KOPT-K1 (cell line): Measurements from ENCODE around the gene ARHGEF28.

Experiments used
- H3K27ac ChIP-seq: fragments of 200-600 bp; sonication (generic); 2 replicates; pipeline ENCODE4 v1.5.1; 2016; ENCODE audit warnings: antibody characterized with exemption, mild to moderate bottlenecking, low read depth, low read length; ENCODE audit not compliant: poor library complexity, severe bottlenecking
- H3K36me3 ChIP-seq: fragments of 200-600 bp; sonication (generic); 2 replicates; pipeline ENCODE4 v1.5.1; 2017; ENCODE audit warnings: antibody characterized with exemption, mild to moderate bottlenecking, low read length, moderate library complexity; ENCODE audit not compliant: insufficient read depth
- H3K9me3 ChIP-seq: fragments of 200-600 bp; sonication (generic); 2 replicates; pipeline ENCODE4 v1.5.1; 2017; ENCODE audit warnings: antibody characterized with exemption, low read length, mild to moderate bottlenecking; ENCODE audit not compliant: insufficient read depth, poor library complexity, severe bottlenecking

The ARHGEF28 gene

GRCh38 chr5:73722231-73722630, 96.2 kb downstream of the ARHGEF28 start:
- H3K27ac ChIP-seq: no peak overlapping the region
- no peaks in the 10 kb centered on the region for H3K36me3 ChIP-seq
- H3K9me3 ChIP-seq: no peaks in the 10 kb centered on the region

GRCh38 chr5:73726071-73726470, 100.1 kb downstream of the ARHGEF28 start:
- no peak overlapping the region for H3K27ac ChIP-seq

DNA sequence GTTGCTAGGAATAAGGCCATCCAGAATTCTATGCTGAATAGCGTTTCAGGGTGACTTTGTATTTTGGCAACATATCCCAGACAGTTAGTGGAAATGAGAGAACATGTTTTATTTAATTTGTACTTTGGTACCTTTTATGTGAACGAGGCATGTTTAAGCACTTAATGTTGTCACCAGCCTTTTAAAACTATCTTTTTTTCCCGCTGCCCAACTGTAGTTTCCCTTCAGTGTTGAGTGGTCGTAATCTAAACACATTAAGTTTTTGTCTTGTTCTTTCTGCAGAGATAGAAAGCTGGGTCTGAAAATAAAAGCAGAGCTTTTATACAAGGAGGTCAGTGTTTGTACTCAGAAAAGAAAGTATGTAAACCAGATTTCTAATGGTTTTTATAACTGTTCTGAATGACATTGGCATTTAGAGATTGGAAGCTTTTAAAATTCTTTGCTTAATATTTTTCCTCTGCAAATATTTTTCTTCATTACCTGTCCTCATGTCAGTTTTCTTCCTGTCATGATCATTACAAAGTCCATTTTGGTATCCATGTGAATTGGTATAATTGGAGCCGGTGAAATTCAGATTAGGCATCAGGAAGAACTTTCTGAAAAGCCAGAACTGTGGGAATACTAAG, 100.7 kb downstream of the ARHGEF28 start:
- Histone ChIP-seq H3K36me3 (no peaks in the 10 kb centered on the region), H3K27ac (no peak overlapping the region)

More at GRCh38 chr5:73726071-73726470, 100.1 kb downstream of the ARHGEF28 start:
- no peaks in the 10 kb centered on the region for H3K36me3 ChIP-seq
- no peaks in the 10 kb centered on the region for H3K9me3 ChIP-seq

GRCh38 chr5:73727470-73727869, 101.5 kb downstream of the ARHGEF28 start:
- Histone ChIP-seq H3K27ac (no peak overlapping the region), H3K36me3 (no peaks in the 10 kb centered on the region), H3K9me3 (no peaks in the 10 kb centered on the region)

More for the DNA sequence above, 100.7 kb downstream of the ARHGEF28 start:
- H3K9me3 ChIP-seq: no peaks in the 10 kb centered on the region

- H3K9me3 ChIP-seq: no peaks in the 10 kb centered on the region
- H3K36me3 ChIP-seq: no peaks in the 10 kb centered on the region
- H3K27ac ChIP-seq: no peak overlapping the region
Observed at GRCh38 chr5:73728493-73729273, 102.7 kb downstream of the ARHGEF28 start.

GRCh38 chr5:73729329-73729728, 103.3 kb downstream of the ARHGEF28 start:
- H3K27ac ChIP-seq: no peak overlapping the region
- no peaks in the 10 kb centered on the region for H3K9me3 ChIP-seq
- H3K36me3 ChIP-seq: no peaks in the 10 kb centered on the region

- no peaks in the 10 kb centered on the region for H3K9me3 ChIP-seq
- no peak overlapping the region for H3K27ac ChIP-seq
- H3K36me3 ChIP-seq: no peaks in the 10 kb centered on the region
Observed at GRCh38 chr5:73732045-73732444, 106.0 kb downstream of the ARHGEF28 start.

DNA sequence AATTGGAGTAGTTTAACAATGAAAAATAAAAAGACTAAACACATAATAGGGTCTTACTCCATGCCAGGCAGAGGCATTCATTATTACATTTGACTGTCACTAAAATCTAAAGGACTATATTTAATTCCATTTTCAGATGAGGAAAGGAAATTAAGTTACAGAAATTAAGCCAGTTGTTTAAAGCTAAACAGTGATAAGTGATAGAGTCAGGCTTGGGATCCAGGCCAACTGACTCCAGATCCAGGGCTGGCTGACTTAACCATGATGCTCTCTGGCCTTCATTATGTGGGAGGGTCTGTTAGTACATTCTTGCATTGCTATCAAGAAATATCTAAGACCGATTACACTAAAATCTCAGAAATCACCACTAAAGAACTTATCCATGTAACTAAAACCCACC, 107.2 kb downstream of the ARHGEF28 start:
- Histone ChIP-seq H3K27ac (no peak overlapping the region), H3K36me3 (no peaks in the 10 kb centered on the region), H3K9me3 (no peaks in the 10 kb centered on the region)

DNA sequence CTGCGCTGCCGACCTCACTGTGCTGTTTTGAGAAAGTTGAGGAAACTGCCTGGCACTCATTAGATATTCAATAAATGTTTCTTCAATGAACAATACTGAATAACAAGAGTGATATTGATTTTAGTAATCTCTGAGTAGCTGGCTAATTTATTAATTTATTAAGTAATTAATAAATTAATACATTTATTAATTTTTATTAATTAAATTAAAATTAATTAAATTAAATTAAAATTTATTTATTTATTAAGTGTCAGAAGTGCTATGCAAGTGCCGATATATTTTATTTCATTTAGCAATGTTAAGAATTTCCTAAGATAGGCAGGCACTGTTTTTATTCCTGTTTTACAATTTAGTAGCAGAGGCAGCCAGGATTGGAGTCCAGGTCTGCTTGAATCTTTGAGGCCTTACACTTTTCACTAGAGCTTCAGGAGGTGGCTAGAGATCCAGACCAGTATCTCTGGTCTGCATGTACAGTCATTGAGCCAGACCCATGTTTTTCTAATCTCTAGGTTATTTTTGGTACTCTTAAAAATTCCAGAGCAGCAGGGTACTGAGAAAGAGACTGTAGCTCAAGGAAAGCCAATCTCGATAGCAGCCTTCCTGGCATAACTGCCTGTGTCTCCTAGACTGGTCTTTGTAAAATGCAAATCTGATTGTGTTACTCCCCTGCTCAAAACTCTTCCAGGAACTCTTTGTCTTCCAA, 109.2 kb downstream of the ARHGEF28 start:
- Histone ChIP-seq H3K27ac (no peak overlapping the region), H3K9me3 (no peaks in the 10 kb centered on the region), H3K36me3 (no peaks in the 10 kb centered on the region)

DNA sequence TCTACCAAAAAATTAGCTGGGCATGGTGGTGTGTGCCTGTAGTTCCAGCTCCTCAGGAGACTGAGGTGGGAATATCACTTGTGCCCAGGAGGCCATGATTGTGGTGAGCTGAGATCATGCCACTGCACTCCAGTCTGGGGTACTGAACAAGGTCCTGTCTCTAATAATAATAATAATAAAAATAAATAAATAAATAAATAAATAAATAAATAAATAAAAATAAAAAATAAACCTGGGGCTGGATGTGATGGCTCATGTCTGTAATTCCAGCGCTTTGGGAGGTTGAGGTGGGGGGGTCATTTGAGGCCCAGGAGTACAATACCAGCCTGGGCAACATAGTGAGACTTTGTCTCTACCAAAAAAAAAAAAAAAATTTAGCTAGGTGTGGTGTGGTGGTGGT, 113.7 kb downstream of the ARHGEF28 start:
- H3K36me3 ChIP-seq: no peaks in the 10 kb centered on the region
- no peaks in the 10 kb centered on the region for H3K9me3 ChIP-seq
- H3K27ac ChIP-seq: no peak overlapping the region

DNA sequence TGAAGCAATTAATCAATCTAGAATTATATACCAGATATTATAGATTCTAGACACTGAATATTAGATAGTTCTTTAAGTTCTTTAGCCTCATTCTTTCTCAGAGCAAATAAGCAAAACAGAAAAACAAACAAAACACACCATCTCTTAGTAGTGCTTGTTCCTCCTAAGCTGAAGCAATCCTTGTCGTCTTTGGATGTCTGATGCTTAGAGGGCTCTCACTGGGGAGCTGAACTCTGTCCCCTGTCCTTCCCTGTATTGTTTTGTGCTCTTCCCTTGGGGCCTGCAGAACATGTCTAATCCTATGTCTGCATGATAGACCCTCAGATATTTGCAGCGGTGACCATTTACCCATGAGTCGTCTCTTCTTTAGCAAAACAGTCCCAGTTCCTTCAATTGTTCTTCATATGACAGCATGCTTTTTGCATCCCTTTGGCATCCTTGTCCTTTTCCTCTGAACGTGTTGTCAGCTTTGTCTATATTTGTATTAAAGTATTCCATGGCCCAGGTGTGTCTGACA, 114.3 kb downstream of the ARHGEF28 start:
- Histone ChIP-seq H3K27ac (no peak overlapping the region), H3K36me3 (no peaks in the 10 kb centered on the region), H3K9me3 (no peaks in the 10 kb centered on the region)

- Histone ChIP-seq H3K27ac (no peak overlapping the region), H3K36me3 (no peaks in the 10 kb centered on the region), H3K9me3 (no peaks in the 10 kb centered on the region)
Observed at GRCh38 chr5:73743161-73743560, 117.2 kb downstream of the ARHGEF28 start.

- Histone ChIP-seq H3K36me3 (no peaks in the 10 kb centered on the region), H3K9me3 (no peaks in the 10 kb centered on the region), H3K27ac (no peak overlapping the region)
Observed at GRCh38 chr5:73745836-73746235, 119.8 kb downstream of the ARHGEF28 start.

GRCh38 chr5:73746608-73747007, 120.6 kb downstream of the ARHGEF28 start:
- Histone ChIP-seq H3K36me3 (no peaks in the 10 kb centered on the region), H3K9me3 (no peaks in the 10 kb centered on the region), H3K27ac (no peak overlapping the region)

GRCh38 chr5:73747696-73748380, 121.8 kb downstream of the ARHGEF28 start:
- H3K27ac ChIP-seq: no peak overlapping the region
- no peaks in the 10 kb centered on the region for H3K36me3 ChIP-seq
- no peaks in the 10 kb centered on the region for H3K9me3 ChIP-seq
